DOHH2 (cell line): Measurements from ENCODE around the gene PMS1.

Source experiments
- CTCF ChIP-seq: fragments of 200-600 bp; sonication (generic); IDR thresholded peaks from one replicate; pipeline ENCODE4 v1.5.1; 2014; ENCODE audit warnings: antibody characterized with exemption, mild to moderate bottlenecking, low read depth, low read length; ENCODE audit not compliant: poor library complexity, severe bottlenecking
- EZH2phosphoT487 ChIP-seq: fragments of 200-600 bp; sonication (generic); IDR thresholded peaks from 2 replicates; pipeline ENCODE4 v1.6.1; 2017; ENCODE audit warnings: borderline replicate concordance, mild to moderate bottlenecking, antibody characterized with exemption, low read length, moderate library complexity, mixed read lengths

DNA sequence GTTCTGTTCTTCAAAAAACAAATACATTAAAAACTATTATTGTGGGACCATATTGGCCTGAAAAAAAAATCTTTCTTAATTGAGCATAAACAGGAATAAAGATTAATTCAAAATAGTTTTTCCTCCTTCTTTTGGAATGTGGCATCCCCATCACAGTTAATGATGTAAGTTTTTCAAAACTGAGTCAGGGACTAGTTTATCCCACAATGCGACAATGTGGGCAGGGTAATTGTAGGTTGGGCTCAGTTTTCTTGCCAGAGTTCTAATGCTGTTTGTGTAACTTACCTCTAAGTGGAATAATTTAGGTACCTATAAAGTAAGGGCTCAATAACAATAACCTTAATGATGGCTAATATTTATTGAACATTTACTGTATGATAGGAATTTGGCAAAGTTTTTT, 82.0 kb downstream of the PMS1 start:
- TF ChIP-seq EZH2phosphoT487 (no peak), CTCF (no peak)
